GM23248 (cell line): ENCODE measurements around the gene DNAI7. TPM values are rescaled to one million over a fixed set of nuclear protein-coding genes. Genes with fewer than 3 reads are reported as not detected.

Experiments
- DNase-seq: peaks from one replicate; pipeline ENCODE4 v3.0.0-alpha.2; 2015
- H2AFZ ChIP-seq: fragments of 200-600 bp; sonication (generic); 2 replicates; pipeline ENCODE4 v1.6.1; 2016; ENCODE audit warnings: antibody characterized with exemption
- H3F3A ChIP-seq: fragments of 200-600 bp; sonication (generic); 2 replicates; pipeline ENCODE4 v1.6.1; 2016; ENCODE audit warnings: mild to moderate bottlenecking, antibody characterized with exemption, mixed run types; ENCODE audit not compliant: insufficient read depth
- H3K27ac ChIP-seq: fragments of 200-600 bp; sonication (generic); 2 replicates; pipeline ENCODE4 v1.5.1; 2016; ENCODE audit warnings: mild to moderate bottlenecking
- H3K27me3 ChIP-seq: fragments of 200-600 bp; sonication (generic); replicated peaks from 2 replicates; pipeline ENCODE4 v1.6.1; 2016; ENCODE audit warnings: mild to moderate bottlenecking; ENCODE audit not compliant: insufficient read depth
- H3K36me3 ChIP-seq: fragments of 200-600 bp; sonication (generic); 2 replicates; pipeline ENCODE4 v1.6.1; 2016; ENCODE audit warnings: low read depth, mild to moderate bottlenecking
- H3K4me1 ChIP-seq: fragments of 200-600 bp; sonication (generic); 2 replicates; pipeline ENCODE4 v1.6.1; 2016; ENCODE audit warnings: mild to moderate bottlenecking; ENCODE audit not compliant: insufficient read depth
- H3K4me2 ChIP-seq: fragments of 200-600 bp; sonication (generic); one replicate; pipeline ENCODE4 v1.6.1; 2016; ENCODE audit warnings: mild to moderate bottlenecking; ENCODE audit not compliant: unreplicated experiment
- H3K4me3 ChIP-seq: fragments of 200-600 bp; sonication (generic); 2 replicates; pipeline ENCODE4 v1.5.1; 2016; ENCODE audit warnings: mild to moderate bottlenecking
- H3K79me2 ChIP-seq: fragments of 200-600 bp; sonication (generic); 2 replicates; pipeline ENCODE4 v1.6.1; 2016; ENCODE audit warnings: mild to moderate bottlenecking; ENCODE audit not compliant: insufficient read depth
- H3K9ac ChIP-seq: fragments of 200-600 bp; sonication (generic); 2 replicates; pipeline ENCODE4 v1.6.1; 2016; ENCODE audit warnings: mild to moderate bottlenecking
- H3K9me2 ChIP-seq: fragments of 200-600 bp; sonication (generic); 2 replicates; pipeline ENCODE4 v1.6.1; 2016; ENCODE audit warnings: mixed run types, mild to moderate bottlenecking, moderate library complexity; ENCODE audit not compliant: insufficient read depth
- H3K9me3 ChIP-seq: fragments of 200-600 bp; sonication (generic); one replicate; pipeline ENCODE4 v1.6.1; 2017; ENCODE audit warnings: low read depth
- H4K20me1 ChIP-seq: fragments of 200-600 bp; sonication (generic); 2 replicates; pipeline ENCODE4 v1.6.0; 2016; ENCODE audit not compliant: insufficient read depth
- EZH2 ChIP-seq: fragments of 200-600 bp; sonication (generic); IDR thresholded peaks from 2 replicates; pipeline ENCODE4 v1.6.1; 2018; ENCODE audit warnings: antibody characterized with exemption, mild to moderate bottlenecking; ENCODE audit not compliant: insufficient read depth, poor library complexity, severe bottlenecking
- EZH2phosphoT487 ChIP-seq: fragments of 200-600 bp; sonication (generic); IDR thresholded peaks from 2 replicates; pipeline ENCODE4 v1.6.1; 2018; ENCODE audit warnings: antibody characterized with exemption, moderate library complexity, mild to moderate bottlenecking, low read depth; ENCODE audit not compliant: insufficient read depth
- WGBS, 2 experiments: methylation state at CpG; one replicate each; pipeline ENCODE4 v1.1.6; 2015 to 2017; ENCODE audit warnings: low lambda C conversion rate in 2 of 2, low coverage in 1 of 2; ENCODE audit errors: missing lambda C conversion rate in 2 of 2; 5-methylcytosine and 5-hydroxymethylcytosine counted together
- in situ Hi-C: fragments of 300-500 bp; cut with MboI; formaldehyde crosslinking; loops from 2 replicates; pipeline ENCODE4 v1.15.0; 2020
- polyA plus RNA-seq: library from polyadenylated mRNA; unstranded; fragments of >200 nt; fragmentation: Nextera tagmentation; extraction: Ambion mirVana; gene quantifications from 2 replicates; pipeline ENCODE4 v1.2.1, GENCODE V29; 2016
- total RNA-seq: library from RNA; depleted of rRNA; stranded (reverse); fragments of >200 nt; shearing (Covaris generic); gene quantifications from 2 replicates; pipeline ENCODE4 v1.2.3, GENCODE V29; 2014

Gene DNAI7
- total and polyA plus RNA-seq, 2 experiments from 2014 or later: not detected

DNA sequence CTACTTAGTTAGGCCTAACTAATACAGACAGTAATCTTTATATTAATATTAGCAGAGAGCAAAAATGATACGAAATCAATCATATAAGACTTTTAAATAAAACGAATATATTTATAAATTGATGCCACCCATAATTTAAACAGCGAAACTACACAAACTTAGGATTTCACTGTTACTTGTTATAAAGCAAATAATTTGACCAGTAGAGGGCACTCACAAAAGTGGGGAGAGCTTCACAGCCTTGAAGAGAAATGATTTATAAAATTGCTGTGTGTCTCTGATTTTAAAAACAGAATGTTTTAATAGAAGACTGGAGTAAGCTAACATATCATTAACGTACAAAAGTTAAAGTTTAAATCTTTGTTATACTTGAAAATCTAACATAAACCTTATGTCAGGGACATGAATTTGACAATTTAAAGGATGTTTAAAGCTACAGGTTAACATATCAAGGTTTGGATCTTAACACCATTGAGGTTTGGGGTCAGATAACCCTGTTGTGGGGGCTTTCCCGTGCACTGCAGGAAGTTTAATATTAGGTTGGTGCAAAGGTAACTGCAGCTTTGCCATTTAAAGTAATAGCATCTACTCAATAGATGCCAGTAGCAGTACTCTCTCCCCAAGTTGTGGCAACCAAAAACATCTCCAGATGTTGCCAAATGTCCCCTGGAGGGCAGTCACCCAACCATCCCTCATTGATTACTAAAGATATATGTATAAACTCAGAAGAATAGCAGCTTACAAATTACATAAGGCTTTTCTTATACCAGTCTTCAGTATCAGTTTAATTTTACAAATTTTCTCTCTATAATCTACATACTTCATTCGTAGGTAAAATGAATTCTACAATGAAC is 46.4 kb upstream of the DNAI7 start:
- peaks cover 94% of the 10 kb centered on the region for H3K79me2 ChIP-seq
- H3F3A ChIP-seq: no peaks in the 10 kb centered on the region; the same call in 1 of the 2 replicates
- peaks cover 26% of the 10 kb centered on the region for H3K4me1 ChIP-seq
- peak overlapping the region; percentile 2; the same call in 1 of the 2 replicates for H3K9ac ChIP-seq
- in situ Hi-C loops: no loop called here
- no peak overlapping the region for H2AFZ ChIP-seq
- H4K20me1 ChIP-seq: no peaks in the 10 kb centered on the region
- no peaks in the 10 kb centered on the region for H3K27me3 ChIP-seq
- no peaks in the 10 kb centered on the region for H3K9me3 ChIP-seq
- DNase-seq: peak; percentile 78
- H3K4me2 ChIP-seq: no peak overlapping the region
- no peak for TF ChIP-seq EZH2phosphoT487
- H3K27ac ChIP-seq: peak overlapping the region; percentile 14; the same call in 1 of the 2 replicates
- 20 to 22% methylated on average over 6 of the region's 6 CpGs for WGBS, 2 experiments
- H3K36me3 ChIP-seq: peaks cover 19% of the 10 kb centered on the region; the same call in 1 of the 2 replicates
- no peak overlapping the region for H3K4me3 ChIP-seq
- no peaks in the 10 kb centered on the region for H3K9me2 ChIP-seq

DNA sequence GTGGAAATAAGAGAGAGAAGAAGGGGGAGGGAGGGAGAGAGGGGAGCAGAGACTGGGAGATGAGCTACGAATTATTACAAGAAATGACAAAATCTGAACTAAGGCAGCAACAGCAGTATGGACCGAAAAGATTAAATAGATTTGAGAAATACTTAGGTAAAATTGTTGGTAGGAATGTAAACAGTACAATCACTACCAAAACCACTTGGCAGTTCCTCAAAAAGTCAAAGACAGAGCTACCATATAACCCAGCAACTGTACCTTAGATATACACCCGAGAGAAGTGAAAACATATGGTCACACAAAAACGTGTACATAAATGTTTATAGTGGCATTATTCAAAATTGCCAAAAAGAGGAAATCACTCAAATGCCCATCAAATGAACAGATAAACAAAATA is 41.7 kb upstream of the DNAI7 start:
- Histone ChIP-seq H3K36me3 (0 out of 2 replicates have a peak, but pooled peaks cover 16% of the 10 kb centered on the region), H3K9ac (no peak overlapping the region), H3K27ac (peak overlapping the region; percentile 15), H3K9me3 (no peaks in the 10 kb centered on the region), H3K4me1 (peaks cover 14% of the 10 kb centered on the region), H3K27me3 (no peaks in the 10 kb centered on the region), H3K4me3 (no peak overlapping the region), H3F3A (no peaks in the 10 kb centered on the region; the same call in 1 of the 2 replicates), H3K79me2 (peaks cover 90% of the 10 kb centered on the region), H4K20me1 (no peaks in the 10 kb centered on the region), H2AFZ (0 out of 2 replicates have a peak overlapping the region, but pooled peaks have one; percentile 16), H3K4me2 (peak overlapping the region; percentile 37), H3K9me2 (no peaks in the 10 kb centered on the region)
- WGBS, 2 experiments: 67 to 82% methylated on average over 3 to 4 of the region's 4 CpGs
- in situ Hi-C loops: no loop called here
- no peak for DNase-seq
- TF ChIP-seq EZH2phosphoT487: no peak
- no peak for TF ChIP-seq EZH2

DNA sequence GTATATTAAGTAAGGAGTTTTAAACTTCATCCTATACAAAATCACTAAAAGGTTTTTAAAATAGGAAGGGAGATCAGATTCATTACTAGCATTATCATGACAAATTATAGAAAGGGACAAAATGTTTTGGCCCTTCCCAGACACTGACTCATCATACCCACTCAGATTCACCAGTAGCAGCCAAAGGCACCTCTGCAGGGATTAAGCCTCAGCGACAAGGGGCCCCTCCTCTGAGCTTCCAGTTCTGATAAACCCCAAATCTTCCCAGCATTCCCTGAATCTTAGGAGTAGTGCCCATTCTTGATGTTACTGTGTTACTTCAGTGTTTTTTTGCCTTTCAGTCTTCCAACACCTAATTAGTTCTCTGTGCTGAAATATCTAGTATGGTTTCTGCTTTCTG is 41.2 kb upstream of the DNAI7 start:
- H2AFZ ChIP-seq: 0 out of 2 replicates have a peak overlapping the region, but pooled peaks have one; percentile 16
- H3K4me3 ChIP-seq: no peak overlapping the region
- WGBS, 2 experiments: 4 to 5% methylated on average over 1 of the region's 1 CpG
- H3F3A ChIP-seq: no peaks in the 10 kb centered on the region; the same call in 1 of the 2 replicates
- H3K27ac ChIP-seq: peak overlapping the region; percentile 15
- 0 out of 2 replicates have a peak, but pooled peaks cover 16% of the 10 kb centered on the region for H3K36me3 ChIP-seq
- no peaks in the 10 kb centered on the region for H3K27me3 ChIP-seq
- no peak for TF ChIP-seq EZH2
- TF ChIP-seq EZH2phosphoT487: no peak
- peaks cover 10% of the 10 kb centered on the region for H3K4me1 ChIP-seq
- peaks cover 94% of the 10 kb centered on the region for H3K79me2 ChIP-seq
- H3K9me3 ChIP-seq: no peaks in the 10 kb centered on the region
- no peak overlapping the region for H3K9ac ChIP-seq
- in situ Hi-C loops: no loop called here
- H3K4me2 ChIP-seq: peak overlapping the region; percentile 37
- no peaks in the 10 kb centered on the region for H4K20me1 ChIP-seq
- peak; percentile 65 for DNase-seq
- H3K9me2 ChIP-seq: no peaks in the 10 kb centered on the region

DNA sequence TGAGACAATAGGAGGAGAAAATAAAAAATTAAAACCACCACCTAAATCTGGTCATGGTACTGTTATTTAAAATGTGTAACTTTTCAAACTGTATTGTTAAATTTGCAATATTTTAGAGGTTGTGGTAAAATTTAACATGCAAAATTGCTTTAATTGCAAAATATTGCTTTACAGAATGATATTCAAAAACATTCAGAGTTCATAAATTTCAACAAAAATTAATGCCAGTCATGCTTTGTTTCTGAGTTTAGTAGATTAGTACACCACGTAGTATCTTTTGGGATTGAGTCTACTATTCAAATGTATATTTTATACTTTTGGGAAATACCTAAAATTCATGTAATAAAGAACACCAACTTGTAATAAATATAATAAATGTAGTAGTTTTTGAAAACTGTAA is 18.4 kb upstream of the DNAI7 start:
- in situ Hi-C loops: no loop called here
- no peaks in the 10 kb centered on the region for H3K9me2 ChIP-seq
- WGBS, 2 experiments: 95 to 100% methylated on average over 1 of the region's 1 CpG
- peaks cover 16% of the 10 kb centered on the region for H3K36me3 ChIP-seq
- H3K27me3 ChIP-seq: no peaks in the 10 kb centered on the region
- peaks cover 30% of the 10 kb centered on the region for H3K79me2 ChIP-seq
- no peak overlapping the region for H3K4me3 ChIP-seq
- no peaks in the 10 kb centered on the region for H4K20me1 ChIP-seq
- no peak overlapping the region for H3K4me2 ChIP-seq
- no peaks in the 10 kb centered on the region for H3K9me3 ChIP-seq
- no peaks in the 10 kb centered on the region for H3F3A ChIP-seq
- DNase-seq: no peak
- H3K9ac ChIP-seq: no peak overlapping the region
- H3K27ac ChIP-seq: no peak overlapping the region
- H3K4me1 ChIP-seq: no peaks in the 10 kb centered on the region
- no peak overlapping the region for H2AFZ ChIP-seq
- no peak for TF ChIP-seq EZH2phosphoT487
- TF ChIP-seq EZH2: no peak
